HepG2 (cell line): ENCODE results near the gene HEXIM1. TPM values are rescaled to one million over a fixed set of nuclear protein-coding genes. Genes with fewer than 3 reads are reported as not detected.

Source experiments
- CENPX ChIP-seq: sonication (generic); formaldehyde crosslinking; IDR thresholded peaks from 2 replicates; pipeline ENCODE4 v1.9.0; 2021; ENCODE audit warnings: mild to moderate bottlenecking, missing genetic modification reagents, moderate library complexity
- ETV6 ChIP-seq: sonication (generic); formaldehyde crosslinking; conservative IDR thresholded peaks from 2 replicates; pipeline ENCODE4 v1.4.0; 2020; ENCODE audit warnings: missing genetic modification reagents
- EZH2 ChIP-seq: conservative IDR thresholded peaks from 2 replicates; pipeline ENCODE4 v1.6.1; 2012; ENCODE audit warnings: mild to moderate bottlenecking, low read depth, low read length, moderate library complexity
- FOXM1 ChIP-seq: sonication (generic); formaldehyde crosslinking; IDR thresholded peaks from 2 replicates; pipeline ENCODE4 v1.5.0; 2020; ENCODE audit warnings: missing genetic modification reagents
- GLMP ChIP-seq: sonication (generic); formaldehyde crosslinking; IDR thresholded peaks from 2 replicates; pipeline ENCODE4 v1.9.0; 2021; ENCODE audit warnings: missing genetic modification reagents, mild to moderate bottlenecking, borderline replicate concordance
- HNRNPL ChIP-seq: fragments of 200-400 bp; formaldehyde crosslinking; IDR thresholded peaks from 2 replicates; pipeline ENCODE4 v1.6.1; 2017; ENCODE audit warnings: mild to moderate bottlenecking, low read depth, low read length
- HNRNPLL ChIP-seq: fragments of 200-400 bp; formaldehyde crosslinking; IDR thresholded peaks from 2 replicates; pipeline ENCODE4 v1.6.1; 2017; ENCODE audit warnings: mild to moderate bottlenecking, low read depth, low read length; ENCODE audit not compliant: poor library complexity, severe bottlenecking
- KAT2B ChIP-seq: fragments of 150-350 bp; IDR thresholded peaks from 2 replicates; pipeline ENCODE4 v1.6.1; 2014; ENCODE audit warnings: low read depth, low read length, borderline replicate concordance
- PHB2 ChIP-seq: fragments of 450-650 bp; IDR thresholded peaks from 2 replicates; pipeline ENCODE4 v1.6.1; 2018; ENCODE audit not compliant: partially characterized antibody
- RNF2 ChIP-seq: fragments of 450-650 bp; conservative IDR thresholded peaks from 2 replicates; pipeline ENCODE4 v1.6.1; 2016; ENCODE audit warnings: low read depth
- SMAD1 ChIP-seq: sonication (generic); formaldehyde crosslinking; IDR thresholded peaks from 2 replicates; pipeline ENCODE4 v1.4.0; 2020; ENCODE audit warnings: missing genetic modification reagents, low read depth, mild to moderate bottlenecking, borderline replicate concordance
- TBP ChIP-seq: sonication (generic); formaldehyde crosslinking; IDR thresholded peaks from 2 replicates; pipeline ENCODE4 v1.5.0; 2020; ENCODE audit warnings: missing genetic modification reagents
- ZFP36L1 ChIP-seq: sonication (generic); formaldehyde crosslinking; IDR thresholded peaks from 2 replicates; pipeline ENCODE4 v1.8.0; 2022; ENCODE audit warnings: mild to moderate bottlenecking, missing genetic modification reagents, moderate library complexity
- ZNF136 ChIP-seq: sonication (generic); formaldehyde crosslinking; IDR thresholded peaks from 2 replicates; pipeline ENCODE4 v1.8.1; 2022; ENCODE audit warnings: low read depth, mild to moderate bottlenecking, moderate library complexity, missing genetic modification reagents
- ZNF142 ChIP-seq: sonication (generic); formaldehyde crosslinking; IDR thresholded peaks from 2 replicates; pipeline ENCODE4 v1.4.0; 2020; ENCODE audit warnings: missing genetic modification reagents
- ZNF451 ChIP-seq: sonication (generic); formaldehyde crosslinking; IDR thresholded peaks from 2 replicates; pipeline ENCODE4 v1.5.0; 2020; ENCODE audit warnings: mild to moderate bottlenecking, missing genetic modification reagents
- ZNF546 ChIP-seq: sonication (generic); formaldehyde crosslinking; conservative IDR thresholded peaks from 2 replicates; pipeline ENCODE4 v1.8.1; 2023; ENCODE audit warnings: mild to moderate bottlenecking, missing genetic modification reagents
- ZNF629 ChIP-seq: sonication (generic); formaldehyde crosslinking; conservative IDR thresholded peaks from 2 replicates; pipeline ENCODE4 v1.5.0; 2020; ENCODE audit warnings: missing genetic modification reagents
- ZNF761 ChIP-seq: sonication (generic); formaldehyde crosslinking; conservative IDR thresholded peaks from 2 replicates; pipeline ENCODE4 v1.4.0; 2020; ENCODE audit warnings: mild to moderate bottlenecking, missing genetic modification reagents
- polyA plus RNA-seq, 8 experiments: library from polyadenylated mRNA; depleted of rRNA in 3 of 8; stranded (reverse) in 7 of 8; unstranded in 1 of 8; fragments of >200 nt; fragmentation: Illumina TruSeq in 4 of 8; extraction: Trizol in 4 of 8; gene quantifications; 2 replicates each; pipeline versions ENCODE4 v1.2.1 to v1.2.3, GENCODE V29; 2011 to 2016; ENCODE audit warnings: low read depth in 4 of 8, missing spikeins in 1 of 8, mixed read lengths in 1 of 8; ENCODE audit not compliant: insufficient read depth in 1 of 8
- total RNA-seq, 5 experiments: library from RNA; depleted of rRNA; stranded (reverse); fragments of >200 nt; fragmentation: Illumina TruSeq; extraction: Trizol; gene quantifications; 2 replicates each; pipeline ENCODE4 v1.2.3, GENCODE V29; 2016; ENCODE audit warnings: low read depth in 1 of 5
- TF ChIP-seq, protein P1 (sequence below): sonication (generic); formaldehyde crosslinking; IDR thresholded peaks from 2 replicates; pipeline ENCODE4 v1.4.0; 2020; ENCODE audit warnings: mild to moderate bottlenecking, missing genetic modification reagents
- TF ChIP-seq, protein P2 (sequence below): sonication (generic); formaldehyde crosslinking; IDR thresholded peaks from 2 replicates; pipeline ENCODE4 v1.5.0; 2020; ENCODE audit warnings: missing genetic modification reagents

Gene HEXIM1
- total and polyA plus RNA-seq, 2 of the 13 experiments (the other 11 are each of a cell fraction or from before 2014, with no cell fraction given), result 10.5 to 16.6 TPM

DNA sequence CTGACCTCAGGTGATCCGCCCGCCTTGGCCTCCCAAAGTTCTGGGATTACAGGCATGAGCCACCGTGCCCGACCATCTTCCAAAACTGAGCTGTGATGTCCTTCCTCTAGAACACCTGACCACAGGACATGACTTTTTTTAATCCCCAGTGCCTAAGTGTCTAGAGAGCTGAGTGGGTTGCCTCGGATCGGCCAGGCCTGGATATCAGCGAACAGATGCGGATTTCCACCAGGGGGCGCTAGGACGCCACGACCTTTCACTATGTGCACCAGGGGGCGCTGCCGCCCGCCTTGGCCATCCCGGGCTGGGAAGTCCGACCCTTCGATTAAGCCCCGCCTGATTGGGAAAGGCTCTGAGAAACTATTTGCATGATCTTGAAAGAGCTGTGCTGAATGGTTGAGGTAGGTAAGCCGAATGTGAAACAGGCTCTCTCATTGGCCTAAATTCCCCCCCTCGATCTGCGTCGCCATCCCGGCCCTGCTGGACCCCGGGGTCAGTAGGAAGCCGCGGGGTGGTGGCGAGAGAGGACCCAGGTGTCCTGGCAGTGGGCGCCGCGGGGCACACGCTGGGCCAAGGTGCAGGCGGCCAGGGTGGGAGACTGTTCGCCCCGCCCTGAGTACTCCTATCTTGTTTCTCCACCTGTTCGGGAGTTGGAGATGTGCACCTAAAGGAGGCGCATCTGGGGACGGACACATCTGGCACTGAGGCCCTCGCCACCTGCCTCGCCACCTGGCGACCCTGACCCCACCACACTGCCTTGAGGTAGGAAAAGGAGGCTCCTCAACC, 12.9 kb upstream of the HEXIM1 start, which contains the start of gene ACBD4 (continued):
- TF ChIP-seq CENPX (CRISPR knock-in tag), result no peak
- TF ChIP-seq ZNF629 (CRISPR knock-in tag), result peak; percentile 33
- no peak for TF ChIP-seq PHB2
- TF ChIP-seq ZNF136 (CRISPR knock-in tag), result peak; percentile 93; the same call in 1 of the 2 replicates
- peak; percentile 82 for TF ChIP-seq ZNF451 (CRISPR knock-in tag)
- TF ChIP-seq HNRNPLL, result peak; percentile 34
- 0 out of 2 replicates have a peak, but pooled peaks have one; percentile 32 for TF ChIP-seq TBP (CRISPR knock-in tag)
- no peak for TF ChIP-seq FOXM1 (CRISPR knock-in tag)
- TF ChIP-seq ZNF546 (CRISPR knock-in tag), result peak; percentile 45; the same call in 1 of the 2 replicates
- TF ChIP-seq GLMP (CRISPR knock-in tag), result no peak
- TF ChIP-seq RNF2, result peak; percentile 82
- TF ChIP-seq EZH2, result no peak
- TF ChIP-seq KAT2B, result no peak
- peak; percentile 93 for TF ChIP-seq HNRNPL
- TF ChIP-seq SMAD1, result 0 out of 2 replicates have a peak, but pooled peaks have one; percentile 88
- peak; percentile 98 for TF ChIP-seq ZFP36L1
- peak; percentile 73; the same call in 1 of the 2 replicates for TF ChIP-seq ZNF761 (CRISPR knock-in tag)
- TF ChIP-seq, protein P1, sequence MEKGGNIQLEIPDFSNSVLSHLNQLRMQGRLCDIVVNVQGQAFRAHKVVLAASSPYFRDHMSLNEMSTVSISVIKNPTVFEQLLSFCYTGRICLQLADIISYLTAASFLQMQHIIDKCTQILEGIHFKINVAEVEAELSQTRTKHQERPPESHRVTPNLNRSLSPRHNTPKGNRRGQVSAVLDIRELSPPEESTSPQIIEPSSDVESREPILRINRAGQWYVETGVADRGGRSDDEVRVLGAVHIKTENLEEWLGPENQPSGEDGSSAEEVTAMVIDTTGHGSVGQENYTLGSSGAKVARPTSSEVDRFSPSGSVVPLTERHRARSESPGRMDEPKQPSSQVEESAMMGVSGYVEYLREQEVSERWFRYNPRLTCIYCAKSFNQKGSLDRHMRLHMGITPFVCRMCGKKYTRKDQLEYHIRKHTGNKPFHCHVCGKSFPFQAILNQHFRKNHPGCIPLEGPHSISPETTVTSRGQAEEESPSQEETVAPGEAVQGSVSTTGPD (CRISPR knock-in tag), result no peak
- TF ChIP-seq, protein P2, sequence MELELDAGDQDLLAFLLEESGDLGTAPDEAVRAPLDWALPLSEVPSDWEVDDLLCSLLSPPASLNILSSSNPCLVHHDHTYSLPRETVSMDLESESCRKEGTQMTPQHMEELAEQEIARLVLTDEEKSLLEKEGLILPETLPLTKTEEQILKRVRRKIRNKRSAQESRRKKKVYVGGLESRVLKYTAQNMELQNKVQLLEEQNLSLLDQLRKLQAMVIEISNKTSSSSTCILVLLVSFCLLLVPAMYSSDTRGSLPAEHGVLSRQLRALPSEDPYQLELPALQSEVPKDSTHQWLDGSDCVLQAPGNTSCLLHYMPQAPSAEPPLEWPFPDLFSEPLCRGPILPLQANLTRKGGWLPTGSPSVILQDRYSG (CRISPR knock-in tag), result no peak
- peak; percentile 67; the same call in 1 of the 2 replicates for TF ChIP-seq ETV6 (CRISPR knock-in tag)
- TF ChIP-seq ZNF142 (CRISPR knock-in tag), result peak; percentile 67; the same call in 1 of the 2 replicates
